Measurements from ENCODE around the gene BMAL1. TPM values are rescaled to one million over a fixed set of nuclear protein-coding genes. Genes with fewer than 3 reads are reported as not detected.

Gene BMAL1
- total RNA-seq, 1 donor from 2014 or later = 7.0 TPM

DNA sequence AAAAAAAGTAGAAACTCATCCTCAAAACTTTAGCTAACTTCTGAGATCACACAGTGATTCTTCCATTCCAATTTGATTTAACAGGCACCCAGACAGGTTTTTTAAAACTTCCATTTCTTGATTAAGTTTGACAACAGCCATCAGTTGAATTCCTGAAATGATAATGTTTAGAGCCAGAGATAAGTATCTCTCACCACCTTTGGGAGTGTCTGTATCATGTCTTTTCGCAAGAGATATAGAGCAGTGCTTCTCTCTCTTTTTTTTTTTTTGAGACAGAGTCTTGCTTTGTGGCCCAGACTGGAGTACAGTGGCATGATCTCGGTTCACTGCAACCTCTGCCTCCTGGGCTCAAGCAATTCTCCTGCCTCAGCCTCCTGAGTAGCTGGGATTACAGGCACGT lies 41.7 kb upstream of the BMAL1 start:
- Mint-ChIP-seq H3K4me3 (ENCODE audit: low read depth) (no peak overlapping the region), H3K27ac (no peak overlapping the region), H3K4me1 (ENCODE audit: low read depth) (no peaks in the 10 kb centered on the region), H3K9me3 (ENCODE audit: low read depth) (peaks cover 4% of the 10 kb centered on the region), H3K27me3 (peaks cover 12% of the 10 kb centered on the region), H3K36me3 (ENCODE audit: insufficient read depth) (no peaks in the 10 kb centered on the region)
- TF ChIP-seq, protein P1, sequence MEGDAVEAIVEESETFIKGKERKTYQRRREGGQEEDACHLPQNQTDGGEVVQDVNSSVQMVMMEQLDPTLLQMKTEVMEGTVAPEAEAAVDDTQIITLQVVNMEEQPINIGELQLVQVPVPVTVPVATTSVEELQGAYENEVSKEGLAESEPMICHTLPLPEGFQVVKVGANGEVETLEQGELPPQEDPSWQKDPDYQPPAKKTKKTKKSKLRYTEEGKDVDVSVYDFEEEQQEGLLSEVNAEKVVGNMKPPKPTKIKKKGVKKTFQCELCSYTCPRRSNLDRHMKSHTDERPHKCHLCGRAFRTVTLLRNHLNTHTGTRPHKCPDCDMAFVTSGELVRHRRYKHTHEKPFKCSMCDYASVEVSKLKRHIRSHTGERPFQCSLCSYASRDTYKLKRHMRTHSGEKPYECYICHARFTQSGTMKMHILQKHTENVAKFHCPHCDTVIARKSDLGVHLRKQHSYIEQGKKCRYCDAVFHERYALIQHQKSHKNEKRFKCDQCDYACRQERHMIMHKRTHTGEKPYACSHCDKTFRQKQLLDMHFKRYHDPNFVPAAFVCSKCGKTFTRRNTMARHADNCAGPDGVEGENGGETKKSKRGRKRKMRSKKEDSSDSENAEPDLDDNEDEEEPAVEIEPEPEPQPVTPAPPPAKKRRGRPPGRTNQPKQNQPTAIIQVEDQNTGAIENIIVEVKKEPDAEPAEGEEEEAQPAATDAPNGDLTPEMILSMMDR (IDR thresholded peaks at IDR 0.05; ENCODE audit: unreplicated experiment) = no peak
- no peak for DNase-seq (ENCODE audit: low spot score, unreplicated experiment)

DNA sequence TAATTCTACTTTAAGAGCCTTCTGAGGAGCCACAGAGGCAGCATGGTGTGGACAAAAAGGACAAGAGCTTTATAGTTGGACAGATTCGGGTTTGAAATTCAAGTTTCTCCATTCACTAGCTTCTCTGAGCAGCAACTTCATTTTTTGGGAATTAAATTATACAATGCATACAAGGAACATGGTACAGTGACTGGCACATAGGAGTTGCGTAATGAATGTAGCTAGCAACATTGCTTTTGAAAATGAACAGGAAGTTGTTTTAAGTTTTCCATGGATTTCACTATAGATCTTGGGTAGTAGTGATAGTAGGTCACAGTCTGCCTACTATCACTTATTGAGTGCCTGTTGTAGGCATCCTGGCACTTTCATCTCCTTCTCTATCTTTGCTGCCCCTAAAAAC lies 41.0 kb upstream of the BMAL1 start:
- DNase-seq (ENCODE audit: low spot score, unreplicated experiment) = no peak
- Mint-ChIP-seq H3K9me3 (ENCODE audit: low read depth) (peaks cover 4% of the 10 kb centered on the region), H3K27me3 (peaks cover 12% of the 10 kb centered on the region), H3K4me1 (ENCODE audit: low read depth) (no peaks in the 10 kb centered on the region), H3K36me3 (ENCODE audit: insufficient read depth) (no peaks in the 10 kb centered on the region), H3K27ac (no peak overlapping the region), H3K4me3 (ENCODE audit: low read depth) (no peak overlapping the region)
- TF ChIP-seq, protein P1 (IDR thresholded peaks at IDR 0.05; ENCODE audit: unreplicated experiment) = no peak

- TF ChIP-seq, protein P1 (IDR thresholded peaks at IDR 0.05; ENCODE audit: unreplicated experiment) = no peak
- Mint-ChIP-seq H3K27ac (no peak overlapping the region), H3K9me3 (ENCODE audit: low read depth) (peaks cover 4% of the 10 kb centered on the region), H3K36me3 (ENCODE audit: insufficient read depth) (no peaks in the 10 kb centered on the region), H3K4me1 (ENCODE audit: low read depth) (no peaks in the 10 kb centered on the region), H3K27me3 (peaks cover 12% of the 10 kb centered on the region), H3K4me3 (ENCODE audit: low read depth) (no peak overlapping the region)
- DNase-seq (ENCODE audit: low spot score, unreplicated experiment) = no peak
These were observed 39.8 kb upstream of the BMAL1 start for GRCh38 chr11:13237761-13238160.

- Mint-ChIP-seq H3K27me3 (peaks cover 16% of the 10 kb centered on the region), H3K4me3 (ENCODE audit: low read depth) (no peak overlapping the region)
- DNase-seq (ENCODE audit: low spot score, unreplicated experiment) = peak; percentile 20
These were observed 38.6 kb upstream of the BMAL1 start for GRCh38 chr11:13238879-13239514.

GRCh38 chr11:13242564-13242963 lies 35.0 kb upstream of the BMAL1 start:
- DNase-seq (ENCODE audit: low spot score, unreplicated experiment) = no peak
- H3K4me1 Mint-ChIP-seq (ENCODE audit: low read depth) = no peaks in the 10 kb centered on the region
- TF ChIP-seq, protein P1 (IDR thresholded peaks at IDR 0.05; ENCODE audit: unreplicated experiment) = no peak
- H3K4me3 Mint-ChIP-seq (ENCODE audit: low read depth) = no peak overlapping the region
- H3K27me3 Mint-ChIP-seq = peaks cover 34% of the 10 kb centered on the region
- no peaks in the 10 kb centered on the region for H3K36me3 Mint-ChIP-seq (ENCODE audit: insufficient read depth)
- H3K27ac Mint-ChIP-seq = no peak overlapping the region
- H3K9me3 Mint-ChIP-seq (ENCODE audit: low read depth) = no peaks in the 10 kb centered on the region

More at GRCh38 chr11:13238879-13239514, 38.6 kb upstream of the BMAL1 start:
- H3K27ac Mint-ChIP-seq = no peak overlapping the region
- no peaks in the 10 kb centered on the region for H3K4me1 Mint-ChIP-seq (ENCODE audit: low read depth)
- peaks cover 4% of the 10 kb centered on the region for H3K9me3 Mint-ChIP-seq (ENCODE audit: low read depth)
- no peaks in the 10 kb centered on the region for H3K36me3 Mint-ChIP-seq (ENCODE audit: insufficient read depth)
- TF ChIP-seq, protein P1 (IDR thresholded peaks at IDR 0.05; ENCODE audit: unreplicated experiment) = peak; percentile 84

Measured in progenitor cell of endocrine pancreas (in vitro differentiated cells).